HG03469 (cell line): ENCODE results near the gene TPRN.

Experiments used
- ATAC-seq: cut with Tn5 transposase; IDR thresholded peaks from one replicate; pipeline ENCODE4 v1.9.1; 2021; ENCODE audit warnings: mild to moderate bottlenecking, moderate library complexity, moderate number of reproducible peaks; ENCODE audit not compliant: unreplicated experiment

Gene TPRN

GRCh38 chr9:137225699-137226331 is 25.3 kb upstream of the TPRN start:
- ATAC-seq, result no peak

- ATAC-seq, result no peak
Observed at GRCh38 chr9:137224830-137225694, 24.5 kb upstream of the TPRN start, which contains the start of gene CYSRT1. Gene CYSRT1 (plus strand): TSS chr9:137225174. CDS start chr9:137225622, 448 bp downstream.

- ATAC-seq, result peak; percentile 43
Observed at GRCh38 chr9:137223078-137223970, 22.8 kb upstream of the TPRN start.

GRCh38 chr9:137222190-137223077 is 21.9 kb upstream of the TPRN start, which contains the start of gene RNF208:
Gene RNF208 (minus strand): TSS chr9:137222240. CDS start chr9:137221212, 1,028 bp downstream.
- peak; percentile 2 for ATAC-seq

- no peak for ATAC-seq
Observed at GRCh38 chr9:137221506-137222111, 21.1 kb upstream of the TPRN start.

GRCh38 chr9:137221095-137221505 is 20.6 kb upstream of the TPRN start:
- no peak for ATAC-seq

GRCh38 chr9:137220317-137221094 is 20.0 kb upstream of the TPRN start:
- ATAC-seq, result no peak

- no peak for ATAC-seq
Observed at GRCh38 chr9:137219757-137220316, 19.3 kb upstream of the TPRN start.

- ATAC-seq, result no peak
Observed at GRCh38 chr9:137218754-137219271, 18.3 kb upstream of the TPRN start.

GRCh38 chr9:137218212-137218753 is 17.7 kb upstream of the TPRN start:
- no peak for ATAC-seq

GRCh38 chr9:137217276-137218211 is 17.0 kb upstream of the TPRN start:
- ATAC-seq, result no peak

- no peak for ATAC-seq
Observed at GRCh38 chr9:137216188-137216965, 15.8 kb upstream of the TPRN start.

GRCh38 chr9:137215196-137215986 is 14.8 kb upstream of the TPRN start:
- ATAC-seq, result no peak

- no peak for ATAC-seq
Observed at GRCh38 chr9:137214620-137215019, 14.1 kb upstream of the TPRN start.
